ENCODE measurements around the gene IQCK.

- TF ChIP-seq CTCF (IDR thresholded peaks at IDR 0.05; ENCODE audit: poor library complexity) (no peak), EZH2phosphoT487 (IDR thresholded peaks at IDR 0.05; ENCODE audit: low read depth, severe bottlenecking, unreplicated experiment) (no peak), EZH2 (IDR thresholded peaks at IDR 0.05; ENCODE audit: borderline replicate concordance) (no peak)
Observed at GRCh38 chr16:19704321-19705145, 13.5 kb upstream of the IQCK start.

All from hepatocyte (in vitro differentiated cells).